Calu3 (cell line): ENCODE data around the gene CCNQ. TPM values are rescaled to one million over a fixed set of nuclear protein-coding genes. Genes with fewer than 3 reads are reported as not detected.

Experiments
- BruUV-seq: library from RNA; stranded (reverse); fragments of 400-500 nt; replicated peaks from 2 replicates; lab custom pipeline; 2021; lab: Mats Ljungman, UMichigan
- CTCF ChIA-PET: fragments of 300-600 bp; sonication (Branson Sonifier 250); formaldehyde crosslinking; loops from one replicate; lab custom pipeline; 2022; ENCODE audit warnings: antibody characterized with exemption; lab: Charles Lee
- DNase-seq: peaks from one replicate; pipeline ENCODE4 v3.0.0; 2022
- H3K27ac Mint-ChIP-seq: one replicate; pipeline ENCODE4 v1.8.0; 2022; ENCODE audit warnings: mixed read lengths; ENCODE audit not compliant: unreplicated experiment
- H3K27me3 Mint-ChIP-seq: one replicate; pipeline ENCODE4 v1.8.0; 2022; ENCODE audit warnings: mixed read lengths; ENCODE audit not compliant: unreplicated experiment
- H3K36me3 Mint-ChIP-seq: one replicate; pipeline ENCODE4 v1.8.0; 2022; ENCODE audit warnings: mild to moderate bottlenecking, moderate library complexity, mixed read lengths; ENCODE audit not compliant: insufficient read depth, unreplicated experiment
- H3K4me1 Mint-ChIP-seq: one replicate; pipeline ENCODE4 v1.8.0; 2022; ENCODE audit warnings: mild to moderate bottlenecking, low read depth, mixed read lengths; ENCODE audit not compliant: unreplicated experiment
- H3K4me3 Mint-ChIP-seq: one replicate; pipeline ENCODE4 v1.8.0; 2022; ENCODE audit warnings: mild to moderate bottlenecking, low read depth, moderate library complexity, mixed read lengths; ENCODE audit not compliant: unreplicated experiment
- H3K9me3 Mint-ChIP-seq: one replicate; pipeline ENCODE4 v1.8.0; 2022; ENCODE audit warnings: low read depth, mixed read lengths; ENCODE audit not compliant: unreplicated experiment
- intact Hi-C: fragments of 100-400 bp; cut with micrococcal nuclease; formaldehyde crosslinking; loops from one replicate; pipeline ENCODE4 v1.10.0; 2022; ENCODE audit not compliant: unreplicated experiment
- total RNA-seq: library from RNA; stranded (reverse); gene quantifications from 2 replicates; pipeline ENCODE4 v1.2.3, GENCODE V29; 2022
- TF ChIP-seq, protein P1 (sequence below): fragments of 200-600 bp; IDR thresholded peaks from one replicate; pipeline ENCODE4 v1.8.0; 2022; ENCODE audit warnings: antibody characterized with exemption; ENCODE audit not compliant: unreplicated experiment

Gene CCNQ
- total RNA-seq, 1 experiment from 2014 or later = 18.9 TPM

DNA sequence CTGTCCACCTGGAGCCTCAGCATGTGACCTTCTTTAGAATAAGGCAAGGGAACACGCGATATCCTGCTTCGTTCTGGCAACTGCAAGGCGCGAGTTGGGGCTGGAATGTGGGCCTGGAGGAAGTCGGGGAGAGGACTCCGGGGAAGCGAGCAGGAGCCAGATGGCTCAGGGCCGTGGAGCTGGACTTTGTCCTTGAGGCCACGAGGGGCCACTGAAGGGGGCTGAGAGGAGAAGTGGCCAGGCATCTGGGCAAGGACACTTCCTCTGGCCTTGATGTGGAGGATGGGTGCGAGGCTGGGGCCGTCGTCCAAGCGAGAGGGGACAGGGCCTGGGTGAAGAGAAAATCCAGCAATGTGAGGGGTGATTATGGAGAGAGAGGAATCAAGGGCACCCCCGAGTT is 35.9 kb upstream of the CCNQ start:
- TF ChIP-seq, protein P1, sequence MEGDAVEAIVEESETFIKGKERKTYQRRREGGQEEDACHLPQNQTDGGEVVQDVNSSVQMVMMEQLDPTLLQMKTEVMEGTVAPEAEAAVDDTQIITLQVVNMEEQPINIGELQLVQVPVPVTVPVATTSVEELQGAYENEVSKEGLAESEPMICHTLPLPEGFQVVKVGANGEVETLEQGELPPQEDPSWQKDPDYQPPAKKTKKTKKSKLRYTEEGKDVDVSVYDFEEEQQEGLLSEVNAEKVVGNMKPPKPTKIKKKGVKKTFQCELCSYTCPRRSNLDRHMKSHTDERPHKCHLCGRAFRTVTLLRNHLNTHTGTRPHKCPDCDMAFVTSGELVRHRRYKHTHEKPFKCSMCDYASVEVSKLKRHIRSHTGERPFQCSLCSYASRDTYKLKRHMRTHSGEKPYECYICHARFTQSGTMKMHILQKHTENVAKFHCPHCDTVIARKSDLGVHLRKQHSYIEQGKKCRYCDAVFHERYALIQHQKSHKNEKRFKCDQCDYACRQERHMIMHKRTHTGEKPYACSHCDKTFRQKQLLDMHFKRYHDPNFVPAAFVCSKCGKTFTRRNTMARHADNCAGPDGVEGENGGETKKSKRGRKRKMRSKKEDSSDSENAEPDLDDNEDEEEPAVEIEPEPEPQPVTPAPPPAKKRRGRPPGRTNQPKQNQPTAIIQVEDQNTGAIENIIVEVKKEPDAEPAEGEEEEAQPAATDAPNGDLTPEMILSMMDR = no peak
- DNase-seq = no peak
- CTCF ChIA-PET = no interaction called here
- Mint-ChIP-seq H3K36me3 (no peaks in the 10 kb centered on the region), H3K4me1 (no peaks in the 10 kb centered on the region), H3K27me3 (peaks cover 78% of the 10 kb centered on the region), H3K27ac (no peak overlapping the region), H3K4me3 (no peak overlapping the region), H3K9me3 (no peaks in the 10 kb centered on the region)
- no TSS peak for BruUV-seq
- intact Hi-C loops = no loop called here

- DNase-seq = no peak
- CTCF ChIA-PET = no interaction called here
- peaks cover 78% of the 10 kb centered on the region for H3K27me3 Mint-ChIP-seq
- intact Hi-C loops = no loop called here
- H3K36me3 Mint-ChIP-seq = no peaks in the 10 kb centered on the region
- BruUV-seq = no TSS peak
- H3K9me3 Mint-ChIP-seq = no peaks in the 10 kb centered on the region
- no peak overlapping the region for H3K4me3 Mint-ChIP-seq
- TF ChIP-seq, protein P1 = no peak
- no peak overlapping the region for H3K27ac Mint-ChIP-seq
- H3K4me1 Mint-ChIP-seq = no peaks in the 10 kb centered on the region
Measured at GRCh38 chrX:153634236-153634635, 35.3 kb upstream of the CCNQ start.

- H3K27ac Mint-ChIP-seq = no peak overlapping the region
- CTCF ChIA-PET = no interaction called here
Measured at GRCh38 chrX:153633607-153634180, 34.8 kb upstream of the CCNQ start.

DNA sequence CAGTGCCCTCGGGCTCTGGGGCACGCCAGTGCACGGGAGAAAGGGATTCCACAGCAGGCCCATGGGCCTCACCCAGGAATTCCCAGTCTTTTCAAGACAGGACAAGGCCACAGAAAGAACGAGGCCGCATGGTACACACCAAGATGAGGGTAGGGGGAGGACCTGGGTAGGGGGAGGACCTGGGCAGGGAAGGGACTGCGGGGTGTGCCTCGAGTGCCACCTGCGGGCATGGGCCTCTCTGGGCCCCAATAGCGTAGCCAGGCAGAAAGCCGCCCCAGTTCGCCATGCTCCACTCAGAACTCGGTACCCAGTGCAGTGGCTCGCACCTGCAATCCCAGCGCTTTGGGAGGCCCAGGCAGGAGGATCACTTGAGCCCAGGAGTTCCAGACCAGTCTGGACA is 34.1 kb upstream of the CCNQ start:
- Mint-ChIP-seq H3K36me3 (no peaks in the 10 kb centered on the region), H3K27me3 (peaks cover 76% of the 10 kb centered on the region), H3K4me3 (no peak overlapping the region), H3K27ac (no peak overlapping the region), H3K4me1 (no peaks in the 10 kb centered on the region), H3K9me3 (no peaks in the 10 kb centered on the region)
- TF ChIP-seq, protein P1 = no peak
- CTCF ChIA-PET = no interaction called here
- no TSS peak for BruUV-seq
- intact Hi-C loops = no loop called here
- DNase-seq = no peak

More at GRCh38 chrX:153633607-153634180, 34.8 kb upstream of the CCNQ start:
- peaks cover 78% of the 10 kb centered on the region for H3K27me3 Mint-ChIP-seq
- BruUV-seq = no TSS peak
- TF ChIP-seq, protein P1 = no peak
- H3K4me1 Mint-ChIP-seq = no peaks in the 10 kb centered on the region
- no peak for DNase-seq
- no peaks in the 10 kb centered on the region for H3K9me3 Mint-ChIP-seq
- intact Hi-C loops = no loop called here
- H3K36me3 Mint-ChIP-seq = no peaks in the 10 kb centered on the region
- H3K4me3 Mint-ChIP-seq = no peak overlapping the region
